Karpas-422 (cell line): ENCODE results near the gene EDN1. TPM values are rescaled to one million over a fixed set of nuclear protein-coding genes. Genes with fewer than 3 reads are reported as not detected.

ENCODE experiments used
- DNase-seq: peaks from one replicate; pipeline ENCODE4 v3.0.0-alpha.2; 2015
- H2AFZ ChIP-seq: fragments of 200-600 bp; sonication (generic); 2 replicates; pipeline ENCODE4 v1.6.1; 2014; ENCODE audit warnings: antibody characterized with exemption, low read length, mixed read lengths
- H3K27ac ChIP-seq: fragments of 200-600 bp; sonication (generic); 2 replicates; pipeline ENCODE4 v1.5.1; 2014; ENCODE audit warnings: mild to moderate bottlenecking, low read length, moderate library complexity
- H3K27me3 ChIP-seq: fragments of 200-600 bp; sonication (generic); 2 replicates; pipeline ENCODE4 v1.6.1; 2014; ENCODE audit warnings: low read length, mixed read lengths
- H3K36me3 ChIP-seq: fragments of 200-600 bp; sonication (generic); 2 replicates; pipeline ENCODE4 v1.6.1; 2014; ENCODE audit warnings: low read length, mixed read lengths; ENCODE audit not compliant: insufficient read depth
- H3K4me1 ChIP-seq: fragments of 200-600 bp; sonication (generic); 2 replicates; pipeline ENCODE4 v1.6.1; 2014; ENCODE audit warnings: mild to moderate bottlenecking, low read length, mixed read lengths
- H3K4me2 ChIP-seq: fragments of 200-600 bp; sonication (generic); 2 replicates; pipeline ENCODE4 v1.6.1; 2014; ENCODE audit warnings: low read length, low read depth, mild to moderate bottlenecking; ENCODE audit not compliant: poor library complexity, severe bottlenecking
- H3K4me3 ChIP-seq: fragments of 200-600 bp; sonication (generic); 2 replicates; pipeline ENCODE4 v1.5.1; 2014; ENCODE audit warnings: mild to moderate bottlenecking, antibody characterized with exemption, low read length, mixed read lengths
- H3K79me2 ChIP-seq: fragments of 200-600 bp; sonication (generic); 2 replicates; pipeline ENCODE4 v1.6.1; 2014; ENCODE audit warnings: mild to moderate bottlenecking, low read length, mixed read lengths
- H3K9ac ChIP-seq: fragments of 200-600 bp; sonication (generic); 2 replicates; pipeline ENCODE4 v1.6.0; 2014; ENCODE audit warnings: low read length
- H3K9me2 ChIP-seq: fragments of 200-600 bp; sonication (generic), shearing (Covaris generic); replicated peaks from 2 replicates; pipeline ENCODE4 v1.6.0; 2014; ENCODE audit warnings: mild to moderate bottlenecking, low read length, moderate library complexity; ENCODE audit not compliant: insufficient read depth
- H3K9me3 ChIP-seq: fragments of 300-700, 200-600 bp; sonication (generic); 2 replicates; pipeline ENCODE4 v1.6.1; 2014; ENCODE audit warnings: low read length, mixed read lengths
- H4K20me1 ChIP-seq: fragments of 200-600 bp; sonication (generic); 2 replicates; pipeline ENCODE4 v1.6.1; 2014; ENCODE audit warnings: mild to moderate bottlenecking, antibody characterized with exemption, low read length, low read depth; ENCODE audit not compliant: insufficient read depth
- total RNA-seq: library from RNA; depleted of rRNA; stranded (reverse); fragments of >200 nt; shearing (Covaris generic); gene quantifications from 2 replicates; pipeline ENCODE4 v1.2.3, GENCODE V29; 2014; ENCODE audit warnings: low replicate concordance

The EDN1 gene
- total RNA-seq, 1 experiment from 2014 or later: 0.34 TPM

GRCh38 chr6:12264671-12265070 is 25.5 kb upstream of the EDN1 start:
- H2AFZ ChIP-seq: no peak overlapping the region
- no peaks in the 10 kb centered on the region for H3K36me3 ChIP-seq
- DNase-seq: no peak
- no peak overlapping the region for H3K9ac ChIP-seq
- no peaks in the 10 kb centered on the region for H3K4me1 ChIP-seq
- H3K79me2 ChIP-seq: no peaks in the 10 kb centered on the region
- H3K27me3 ChIP-seq: no peaks in the 10 kb centered on the region
- no peak overlapping the region for H3K4me2 ChIP-seq
- no peak overlapping the region for H3K27ac ChIP-seq
- no peaks in the 10 kb centered on the region for H4K20me1 ChIP-seq
- no peaks in the 10 kb centered on the region for H3K9me3 ChIP-seq
- no peaks in the 10 kb centered on the region for H3K9me2 ChIP-seq
- no peak overlapping the region for H3K4me3 ChIP-seq

- no peak overlapping the region for H2AFZ ChIP-seq
- no peak for DNase-seq
- no peaks in the 10 kb centered on the region for H3K36me3 ChIP-seq
- no peak overlapping the region for H3K4me3 ChIP-seq
- H3K4me1 ChIP-seq: no peaks in the 10 kb centered on the region
- H3K4me2 ChIP-seq: no peak overlapping the region
- no peaks in the 10 kb centered on the region for H4K20me1 ChIP-seq
- no peak overlapping the region for H3K9ac ChIP-seq
- no peaks in the 10 kb centered on the region for H3K9me2 ChIP-seq
- H3K27ac ChIP-seq: no peak overlapping the region
- H3K79me2 ChIP-seq: no peaks in the 10 kb centered on the region
- no peaks in the 10 kb centered on the region for H3K9me3 ChIP-seq
- no peaks in the 10 kb centered on the region for H3K27me3 ChIP-seq
Observed at GRCh38 chr6:12265296-12265695, 24.9 kb upstream of the EDN1 start.

- Histone ChIP-seq H3K9ac (no peak overlapping the region), H3K4me2 (no peak overlapping the region), H2AFZ (no peak overlapping the region), H3K9me3 (no peaks in the 10 kb centered on the region), H3K27me3 (no peaks in the 10 kb centered on the region), H3K4me3 (no peak overlapping the region), H3K4me1 (no peaks in the 10 kb centered on the region), H3K36me3 (no peaks in the 10 kb centered on the region), H4K20me1 (no peaks in the 10 kb centered on the region), H3K79me2 (no peaks in the 10 kb centered on the region), H3K9me2 (no peaks in the 10 kb centered on the region), H3K27ac (no peak overlapping the region)
- DNase-seq: no peak
Observed at GRCh38 chr6:12265791-12266190, 24.4 kb upstream of the EDN1 start.

- H3K4me3 ChIP-seq: no peak overlapping the region
- H3K4me1 ChIP-seq: no peaks in the 10 kb centered on the region
- DNase-seq: no peak
- no peaks in the 10 kb centered on the region for H3K36me3 ChIP-seq
- no peaks in the 10 kb centered on the region for H3K9me2 ChIP-seq
- no peaks in the 10 kb centered on the region for H4K20me1 ChIP-seq
- H3K79me2 ChIP-seq: no peaks in the 10 kb centered on the region
- H3K27me3 ChIP-seq: no peaks in the 10 kb centered on the region
- H3K9ac ChIP-seq: no peak overlapping the region
- no peak overlapping the region for H3K4me2 ChIP-seq
- H3K9me3 ChIP-seq: no peaks in the 10 kb centered on the region
- H3K27ac ChIP-seq: no peak overlapping the region
- no peak overlapping the region for H2AFZ ChIP-seq
Observed at GRCh38 chr6:12266571-12266970, 23.6 kb upstream of the EDN1 start.

- H3K9ac ChIP-seq: no peak overlapping the region
- H3K9me2 ChIP-seq: no peaks in the 10 kb centered on the region
- no peak for DNase-seq
- H3K4me1 ChIP-seq: no peaks in the 10 kb centered on the region
- no peaks in the 10 kb centered on the region for H3K9me3 ChIP-seq
- no peaks in the 10 kb centered on the region for H3K79me2 ChIP-seq
- no peak overlapping the region for H3K27ac ChIP-seq
- no peaks in the 10 kb centered on the region for H3K27me3 ChIP-seq
- no peaks in the 10 kb centered on the region for H3K36me3 ChIP-seq
- H3K4me3 ChIP-seq: no peak overlapping the region
- H2AFZ ChIP-seq: no peak overlapping the region
- H3K4me2 ChIP-seq: no peak overlapping the region
- no peaks in the 10 kb centered on the region for H4K20me1 ChIP-seq
Observed at GRCh38 chr6:12269110-12269509, 21.1 kb upstream of the EDN1 start.

- H3K36me3 ChIP-seq: no peaks in the 10 kb centered on the region
- no peaks in the 10 kb centered on the region for H3K9me2 ChIP-seq
- no peaks in the 10 kb centered on the region for H3K79me2 ChIP-seq
- no peaks in the 10 kb centered on the region for H3K9me3 ChIP-seq
- no peak overlapping the region for H3K9ac ChIP-seq
- no peak overlapping the region for H3K27ac ChIP-seq
- no peaks in the 10 kb centered on the region for H3K27me3 ChIP-seq
- no peaks in the 10 kb centered on the region for H3K4me1 ChIP-seq
- no peaks in the 10 kb centered on the region for H4K20me1 ChIP-seq
- no peak overlapping the region for H3K4me3 ChIP-seq
- H2AFZ ChIP-seq: no peak overlapping the region
- H3K4me2 ChIP-seq: no peak overlapping the region
- no peak for DNase-seq
Observed at GRCh38 chr6:12270551-12271230, 19.5 kb upstream of the EDN1 start.

- Histone ChIP-seq H3K27ac (no peak overlapping the region), H3K27me3 (no peaks in the 10 kb centered on the region), H3K4me3 (no peak overlapping the region), H3K9me2 (no peaks in the 10 kb centered on the region), H3K79me2 (no peaks in the 10 kb centered on the region), H3K4me1 (no peaks in the 10 kb centered on the region), H3K4me2 (no peak overlapping the region), H3K9me3 (no peaks in the 10 kb centered on the region), H4K20me1 (no peaks in the 10 kb centered on the region), H3K36me3 (no peaks in the 10 kb centered on the region), H3K9ac (no peak overlapping the region), H2AFZ (no peak overlapping the region)
- DNase-seq: no peak
Observed at GRCh38 chr6:12271594-12271993, 18.6 kb upstream of the EDN1 start.

- Histone ChIP-seq H3K9me2 (no peaks in the 10 kb centered on the region), H3K4me1 (no peaks in the 10 kb centered on the region), H3K36me3 (no peaks in the 10 kb centered on the region), H3K4me2 (no peak overlapping the region), H3K79me2 (no peaks in the 10 kb centered on the region), H3K9me3 (no peaks in the 10 kb centered on the region), H3K9ac (no peak overlapping the region), H4K20me1 (no peaks in the 10 kb centered on the region), H3K27ac (no peak overlapping the region), H3K4me3 (no peak overlapping the region), H2AFZ (no peak overlapping the region), H3K27me3 (no peaks in the 10 kb centered on the region)
- no peak for DNase-seq
Observed at GRCh38 chr6:12271997-12272396, 18.2 kb upstream of the EDN1 start.
